Activated T-cell treated with anti-CD3 and anti-CD28 coated beads, Interleukin-2, amount 50 U/mL, for 72 hours (primary cell): ENCODE results near the gene DRAM1. TPM values are rescaled to one million over a fixed set of nuclear protein-coding genes. Genes with fewer than 3 reads are reported as not detected.
A peak's percentile ranks its signal among the peaks of the same experiment; 100 is the strongest.
"Not testable (repeated sequence)": the region's sequence is repeated elsewhere in the genome, so short reads cannot be mapped to it uniquely, and the experiment has no call there.

Source experiments
- ATAC-seq, 2 donors: fragments of 150-1000 bp; cut with Tn5 transposase; replicated peaks in 1 of 2; 2 replicates each; pipeline ENCODE4 v1.10.0; 2021; ENCODE audit warnings: moderate library complexity in 2 of 2, mild to moderate bottlenecking in 1 of 2
- DNase-seq, 2 donors: peaks; one replicate each; pipeline ENCODE4 v3.0.0; 2021 to 2022; ENCODE audit warnings: mixed read lengths in 1 of 2
- H3K27ac Mint-ChIP-seq: one replicate; pipeline ENCODE4 v1.8.0; 2022; ENCODE audit warnings: mild to moderate bottlenecking, moderate library complexity, mixed read lengths
- H3K27me3 Mint-ChIP-seq: one replicate; pipeline ENCODE4 v1.8.0; 2022; ENCODE audit warnings: low read depth, mixed read lengths
- H3K36me3 Mint-ChIP-seq, 2 donors: one replicate each; pipeline ENCODE4 v1.8.0; 2022; ENCODE audit warnings: mixed read lengths in 2 of 2, mild to moderate bottlenecking in 1 of 2; ENCODE audit not compliant: insufficient read depth in 2 of 2
- H3K4me1 Mint-ChIP-seq: one replicate; pipeline ENCODE4 v1.8.0; 2022; ENCODE audit warnings: low read depth, mixed read lengths
- H3K4me3 Mint-ChIP-seq, 2 donors: one replicate each; pipeline ENCODE4 v1.8.0; 2022; ENCODE audit warnings: mild to moderate bottlenecking in 2 of 2, mixed read lengths in 2 of 2, moderate library complexity in 2 of 2
- H3K9me3 Mint-ChIP-seq, 2 donors: one replicate each; pipeline ENCODE4 v1.8.0; 2022; ENCODE audit warnings: mixed read lengths in 2 of 2
- total RNA-seq, 2 donors: library from RNA; stranded (reverse); gene quantifications; one replicate each; pipeline ENCODE4 v1.2.3, GENCODE V29; 2022

The DRAM1 gene
- total RNA-seq, 2 donors from 2014 or later, result 6.4 to 9.9 TPM

GRCh38 chr12:101867619-101868018 lies 9.8 kb upstream of the DRAM1 start:
- H3K27me3 Mint-ChIP-seq, H3K4me3 Mint-ChIP-seq, H3K27ac Mint-ChIP-seq: not testable (repeated sequence)

GRCh38 chr12:101870925-101871324 lies 6.5 kb upstream of the DRAM1 start:
- Mint-ChIP-seq H3K4me1 (peaks cover 2% of the 10 kb centered on the region), H3K4me3 (no peak overlapping the region), H3K36me3 (no peaks in the 10 kb centered on the region), H3K27me3 (no peaks in the 10 kb centered on the region), H3K9me3 (no peaks in the 10 kb centered on the region), H3K27ac (no peak overlapping the region)
- DNase-seq, result no peak
- no peak for ATAC-seq

More at GRCh38 chr12:101867619-101868018, 9.8 kb upstream of the DRAM1 start:
- peaks cover 14% of the 10 kb centered on the region for H3K4me1 Mint-ChIP-seq
- not testable (repeated sequence) for ATAC-seq, H3K36me3 Mint-ChIP-seq, H3K9me3 Mint-ChIP-seq, DNase-seq

GRCh38 chr12:101875162-101875561 lies 2.2 kb upstream of the DRAM1 start:
- H3K27me3 Mint-ChIP-seq, result peaks cover 8% of the 10 kb centered on the region
- peaks cover 0 to 3% of the 10 kb centered on the region in 2 donors for H3K36me3 Mint-ChIP-seq
- no peak for ATAC-seq
- no peak for DNase-seq
- no peaks in the 10 kb centered on the region for H3K9me3 Mint-ChIP-seq
- H3K27ac Mint-ChIP-seq, result no peak overlapping the region
- H3K4me3 Mint-ChIP-seq, result no peak overlapping the region
- H3K4me1 Mint-ChIP-seq, result peaks cover 11% of the 10 kb centered on the region

GRCh38 chr12:101876322-101876860 lies 989 bp upstream of the DRAM1 start:
- Mint-ChIP-seq H3K4me3 (peak overlapping the region; percentile 93 to 94), H3K9me3 (no peaks in the 10 kb centered on the region), H3K4me1 (peaks cover 14% of the 10 kb centered on the region), H3K27ac (peak overlapping the region; percentile 33), H3K27me3 (peaks cover 8% of the 10 kb centered on the region), H3K36me3 (peaks cover 0 to 3% of the 10 kb centered on the region in 2 donors)
- no peak for DNase-seq
- no peak for ATAC-seq

- peaks cover 18% of the 10 kb centered on the region for H3K4me1 Mint-ChIP-seq
- no peaks in the 10 kb centered on the region for H3K9me3 Mint-ChIP-seq
- peak; percentile 17 to 29 for ATAC-seq
- peak overlapping the region; percentile 95 for H3K27ac Mint-ChIP-seq
- no peak for DNase-seq
- H3K4me3 Mint-ChIP-seq, result peak overlapping the region; percentile 93 to 94
- peaks cover 0 to 3% of the 10 kb centered on the region in 2 donors for H3K36me3 Mint-ChIP-seq
- peaks cover 8% of the 10 kb centered on the region for H3K27me3 Mint-ChIP-seq
These were observed 444 bp downstream of the DRAM1 start for GRCh38 chr12:101877806-101878242.

GRCh38 chr12:101878243-101878821 lies 952 bp downstream of the DRAM1 start:
- H3K27me3 Mint-ChIP-seq, result peaks cover 8% of the 10 kb centered on the region
- H3K4me3 Mint-ChIP-seq, result peak overlapping the region; percentile 93 to 94
- peaks cover 0 to 3% of the 10 kb centered on the region in 2 donors for H3K36me3 Mint-ChIP-seq
- DNase-seq (no peak), ATAC-seq (no peak)
- H3K27ac Mint-ChIP-seq, result peak overlapping the region; percentile 95
- no peaks in the 10 kb centered on the region for H3K9me3 Mint-ChIP-seq
- peaks cover 18% of the 10 kb centered on the region for H3K4me1 Mint-ChIP-seq

- Mint-ChIP-seq H3K27ac (no peak overlapping the region), H3K4me3 (no peak overlapping the region), H3K9me3 (no peaks in the 10 kb centered on the region), H3K36me3 (peaks cover 0 to 3% of the 10 kb centered on the region in 2 donors), H3K4me1 (peaks cover 18% of the 10 kb centered on the region), H3K27me3 (peaks cover 8% of the 10 kb centered on the region)
- no peak for DNase-seq
- ATAC-seq, result no peak
These were observed 3.4 kb downstream of the DRAM1 start for GRCh38 chr12:101880769-101881168.

GRCh38 chr12:101881228-101881627 lies 3.8 kb downstream of the DRAM1 start:
- no peak overlapping the region for H3K27ac Mint-ChIP-seq
- DNase-seq (no peak), ATAC-seq (no peak)
- peaks cover 18% of the 10 kb centered on the region for H3K4me1 Mint-ChIP-seq
- H3K27me3 Mint-ChIP-seq, result peaks cover 8% of the 10 kb centered on the region
- no peak overlapping the region for H3K4me3 Mint-ChIP-seq
- H3K9me3 Mint-ChIP-seq, result no peaks in the 10 kb centered on the region
- H3K36me3 Mint-ChIP-seq, result peaks cover 0 to 3% of the 10 kb centered on the region in 2 donors

GRCh38 chr12:101884174-101884573 lies 6.8 kb downstream of the DRAM1 start:
- no peak overlapping the region for H3K4me3 Mint-ChIP-seq
- H3K4me1 Mint-ChIP-seq, result peaks cover 10% of the 10 kb centered on the region
- no peaks in the 10 kb centered on the region for H3K27me3 Mint-ChIP-seq
- DNase-seq, result no peak
- no peak overlapping the region for H3K27ac Mint-ChIP-seq
- H3K36me3 Mint-ChIP-seq, result no peaks in the 10 kb centered on the region
- no peak for ATAC-seq
- no peaks in the 10 kb centered on the region for H3K9me3 Mint-ChIP-seq

- H3K36me3 Mint-ChIP-seq, ATAC-seq, H3K27me3 Mint-ChIP-seq, H3K27ac Mint-ChIP-seq, H3K4me3 Mint-ChIP-seq, DNase-seq, H3K9me3 Mint-ChIP-seq: not testable (repeated sequence)
- peaks cover 12% of the 10 kb centered on the region for H3K4me1 Mint-ChIP-seq
These were observed 7.5 kb downstream of the DRAM1 start for GRCh38 chr12:101884781-101885340.

GRCh38 chr12:101885912-101886561 lies 8.7 kb downstream of the DRAM1 start:
- Mint-ChIP-seq H3K4me3 (no peak overlapping the region), H3K9me3 (no peaks in the 10 kb centered on the region), H3K36me3 (no peaks in the 10 kb centered on the region), H3K27ac (no peak overlapping the region), H3K4me1 (peaks cover 12% of the 10 kb centered on the region), H3K27me3 (no peaks in the 10 kb centered on the region)
- ATAC-seq, result no peak
- no peak for DNase-seq

GRCh38 chr12:101889211-101889752 lies 11.9 kb downstream of the DRAM1 start:
- no peak for DNase-seq
- H3K4me3 Mint-ChIP-seq, result peak overlapping the region in 1 of 2 donors; percentile 1
- no peak for ATAC-seq
- H3K4me1 Mint-ChIP-seq, result peaks cover 6% of the 10 kb centered on the region
- H3K27ac Mint-ChIP-seq, result peak overlapping the region; percentile 4
- H3K27me3 Mint-ChIP-seq, result no peaks in the 10 kb centered on the region
- H3K36me3 Mint-ChIP-seq, result no peaks in the 10 kb centered on the region
- H3K9me3 Mint-ChIP-seq, result no peaks in the 10 kb centered on the region

GRCh38 chr12:101891462-101891971 lies 14.1 kb downstream of the DRAM1 start:
- no peak overlapping the region for H3K27ac Mint-ChIP-seq
- peaks cover 6% of the 10 kb centered on the region for H3K4me1 Mint-ChIP-seq
- no peaks in the 10 kb centered on the region for H3K36me3 Mint-ChIP-seq
- no peak for DNase-seq
- no peaks in the 10 kb centered on the region for H3K27me3 Mint-ChIP-seq
- no peaks in the 10 kb centered on the region for H3K9me3 Mint-ChIP-seq
- no peak overlapping the region for H3K4me3 Mint-ChIP-seq
- no peak for ATAC-seq
